Stimulated activated CD8-positive, alpha-beta memory T cell treated with anti-CD3 and anti-CD28 coated beads, Interleukin-7, amount 100 ng/mL, for 1 hour (primary cell): ENCODE measurements around the gene A1CF.
"Not testable (repeated sequence)": the region's sequence is repeated elsewhere in the genome, so short reads cannot be mapped to it uniquely, and the experiment has no call there.

Source experiments
- DNase-seq, 2 donors: peaks; one replicate each; pipeline ENCODE4 v3.0.0-alpha.2; 2020; ENCODE audit warnings: low read depth in 2 of 2

A1CF gene

DNA sequence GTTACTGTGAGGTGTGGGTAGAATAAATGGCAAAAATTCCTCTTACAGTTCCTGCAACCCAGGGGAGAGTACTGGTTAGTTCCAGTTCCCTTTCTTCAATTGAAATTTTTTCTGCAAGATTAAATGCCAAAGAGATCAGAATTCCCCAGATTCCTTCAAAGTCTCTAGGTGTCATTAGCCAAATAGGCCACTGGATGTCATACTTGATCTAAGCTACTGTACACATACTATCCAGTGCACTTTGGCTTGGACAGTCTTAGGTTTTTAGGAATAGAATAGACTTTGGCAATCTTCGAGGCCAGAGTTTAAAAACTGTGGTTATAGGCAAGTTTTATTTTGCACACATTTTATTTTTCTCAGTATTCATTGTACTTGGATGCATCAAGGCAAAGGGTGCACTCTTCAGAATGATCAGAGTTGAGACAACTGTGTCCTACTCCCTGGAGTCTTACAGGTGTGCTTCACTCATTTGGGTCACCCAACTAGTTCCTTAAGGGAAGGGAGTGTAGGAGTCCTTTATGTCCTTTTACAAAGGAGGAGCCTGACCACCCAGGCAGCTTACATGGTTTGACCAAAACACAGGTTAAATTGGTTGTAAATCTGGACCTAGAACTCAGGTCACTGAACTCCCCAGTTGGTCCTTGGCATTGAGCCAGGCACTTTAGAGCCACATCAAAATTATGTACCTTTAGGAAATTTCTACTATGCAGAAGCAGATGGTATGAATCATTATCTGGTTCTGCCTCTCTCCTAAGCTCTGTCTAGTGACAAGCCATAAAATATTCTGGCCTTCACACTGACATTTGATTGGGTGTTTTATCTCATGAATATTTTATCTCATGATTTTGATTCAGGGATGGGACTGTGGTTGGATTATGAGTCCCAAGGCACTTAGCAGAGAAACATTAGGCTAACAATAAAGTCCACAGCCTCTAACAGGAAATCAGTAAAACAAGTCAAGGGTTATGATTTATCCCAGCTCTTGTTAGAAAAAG lies 96.2 kb downstream of the A1CF start:
- DNase-seq: no peak

- DNase-seq: not testable (repeated sequence)
These were observed 97.5 kb downstream of the A1CF start for GRCh38 chr10:50787962-50788361.

DNA sequence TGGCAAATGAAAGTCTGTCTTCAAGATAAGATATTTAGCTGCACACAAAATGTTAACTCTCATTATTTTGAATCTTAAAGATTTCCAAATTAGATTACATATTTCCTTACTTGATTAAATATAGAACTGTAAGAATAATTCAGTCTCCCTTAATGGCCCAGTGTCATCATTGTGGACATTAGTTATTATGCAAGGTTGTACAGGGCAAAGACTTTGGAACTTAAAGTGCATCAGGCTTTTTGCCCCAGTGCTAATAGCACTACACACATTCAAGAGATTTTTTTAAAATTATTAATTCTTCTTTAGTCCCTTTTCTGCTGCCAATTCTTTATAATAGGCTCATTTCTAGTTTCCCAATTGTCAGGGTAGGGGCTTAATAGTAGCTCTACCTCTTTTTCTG lies 103.4 kb downstream of the A1CF start:
- not testable (repeated sequence) for DNase-seq

- not testable (repeated sequence) for DNase-seq
These were observed 105.4 kb downstream of the A1CF start for GRCh38 chr10:50780036-50780435.

DNA sequence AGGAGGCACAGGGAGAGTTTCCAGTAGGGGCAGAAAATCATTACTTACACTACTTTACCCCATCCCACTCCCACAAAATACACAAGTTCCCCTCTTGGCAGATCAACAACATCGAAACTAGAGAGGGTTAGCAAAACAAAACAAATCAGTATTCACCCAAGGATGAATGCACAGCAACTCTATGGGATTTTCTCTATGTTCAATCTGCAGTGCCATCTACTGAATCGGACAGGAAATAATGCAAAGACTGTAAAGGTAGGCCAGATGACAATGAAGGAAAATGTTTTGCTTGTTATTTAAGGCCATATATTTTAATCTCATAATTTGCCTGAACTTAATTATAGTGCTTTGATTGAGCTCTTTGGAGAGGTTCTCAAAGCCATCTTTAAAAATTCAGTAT lies 110.6 kb downstream of the A1CF start:
- not testable (repeated sequence) for DNase-seq

GRCh38 chr10:50772042-50772441 lies 113.4 kb downstream of the A1CF start:
- DNase-seq: not testable (repeated sequence)

DNA sequence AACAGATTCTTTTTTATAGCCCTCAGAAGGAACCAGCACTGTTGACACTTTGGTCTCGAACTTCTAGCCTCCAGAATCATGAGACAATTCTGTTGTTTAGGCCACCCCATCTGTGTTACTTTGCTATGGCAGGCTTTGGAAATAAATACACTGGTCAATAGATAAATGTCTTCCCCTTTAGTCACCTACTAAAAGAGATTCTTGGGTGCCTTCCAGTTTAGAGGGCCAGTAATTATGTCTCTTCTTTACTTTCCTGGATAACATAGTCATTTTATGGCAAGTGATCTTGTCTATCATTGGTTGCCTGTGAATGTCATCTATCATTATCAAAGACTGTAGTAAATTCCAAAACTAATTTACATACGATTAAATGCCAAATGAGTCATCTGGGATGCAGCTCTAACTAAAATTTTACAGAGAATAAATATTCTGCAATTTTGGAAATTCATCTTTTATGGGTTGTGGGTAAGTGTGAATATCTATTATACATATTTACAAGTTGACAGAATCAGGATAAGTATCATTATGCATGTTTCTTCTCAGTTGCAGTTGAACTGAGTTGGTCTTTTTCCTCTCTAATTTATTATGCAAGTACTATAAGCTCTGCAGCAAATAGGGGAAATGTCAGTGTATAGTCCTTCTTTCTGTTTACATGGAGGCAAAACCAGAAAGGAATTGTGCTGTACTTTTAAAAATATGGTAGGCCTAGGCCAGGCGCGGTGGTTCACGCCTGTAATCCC lies 118.5 kb downstream of the A1CF start:
- DNase-seq: not testable (repeated sequence)
